ENCODE measurements around the gene UBE2U.

GRCh38 chr1:64223329-64224151 is 20.1 kb downstream of the UBE2U start:
- no peak for TF ChIP-seq CTCF (IDR thresholded peaks at IDR 0.05 in 2 of 3, conservative IDR thresholded peaks at IDR 0.05 in 1 of 3; ENCODE audit: borderline replicate concordance in 1 of 3, insufficient read depth in 1 of 3, low read depth in 2 of 3, low read length in 2 of 3)
- no peak for TF ChIP-seq POLR2AphosphoS5 (IDR thresholded peaks at IDR 0.05; ENCODE audit: low read depth, low read length)
- no peak for TF ChIP-seq POLR2A (IDR thresholded peaks at IDR 0.05; ENCODE audit: borderline replicate concordance, extremely low read depth, insufficient read depth, insufficient read length)
